Measurements from ENCODE around the gene ABCA9.

Gene ABCA9

GRCh38 chr17:69060822-69061221, at the start of gene ABCA9:
Gene ABCA9 (minus strand): TSS chr17:69060927. CDS start chr17:69051126, 9,801 bp downstream.
- no peaks in the 10 kb centered on the region for H3K36me3 ChIP-seq
- no peak for TF ChIP-seq CTCF (IDR thresholded peaks at IDR 0.05; ENCODE audit: low read depth, low read length)
- no peak within 1 kb of the TSS for H3K27ac ChIP-seq
- H3K4me3 ChIP-seq (ENCODE audit: low read depth, low read length) = no peak within 1 kb of the TSS
- H3K27me3 ChIP-seq (ENCODE audit: insufficient read depth, low read depth, severe bottlenecking) = no peaks in the 10 kb centered on the region
- no peak for DNase-seq
- peaks cover 4% of the 10 kb centered on the region for H3K9me3 ChIP-seq (ENCODE audit: severe bottlenecking)

- Histone ChIP-seq H3K9me3 (ENCODE audit: severe bottlenecking) (no peaks in the 10 kb centered on the region), H3K36me3 (no peaks in the 10 kb centered on the region), H3K27me3 (ENCODE audit: insufficient read depth, low read depth, severe bottlenecking) (no peaks in the 10 kb centered on the region), H3K27ac (no peak overlapping the region), H3K4me3 (ENCODE audit: low read depth, low read length) (no peak overlapping the region)
- no peak for TF ChIP-seq CTCF (IDR thresholded peaks at IDR 0.05; ENCODE audit: low read depth, low read length)
- DNase-seq = no peak
These were observed 45.4 kb upstream of the ABCA9 start for GRCh38 chr17:69105907-69106730.

- no peaks in the 10 kb centered on the region for H3K36me3 ChIP-seq
- no peak for DNase-seq
- no peak overlapping the region for H3K4me3 ChIP-seq (ENCODE audit: low read depth, low read length)
- no peak for TF ChIP-seq CTCF (IDR thresholded peaks at IDR 0.05; ENCODE audit: low read depth, low read length)
- no peak overlapping the region for H3K27ac ChIP-seq
- H3K9me3 ChIP-seq (ENCODE audit: severe bottlenecking) = no peaks in the 10 kb centered on the region
- H3K27me3 ChIP-seq (ENCODE audit: insufficient read depth, low read depth, severe bottlenecking) = no peaks in the 10 kb centered on the region
These were observed 43.0 kb upstream of the ABCA9 start for GRCh38 chr17:69103557-69104233.

- no peak for TF ChIP-seq CTCF (IDR thresholded peaks at IDR 0.05; ENCODE audit: low read depth, low read length)
- Histone ChIP-seq H3K9me3 (ENCODE audit: severe bottlenecking) (no peaks in the 10 kb centered on the region), H3K27me3 (ENCODE audit: insufficient read depth, low read depth, severe bottlenecking) (no peaks in the 10 kb centered on the region), H3K36me3 (no peaks in the 10 kb centered on the region), H3K27ac (no peak overlapping the region), H3K4me3 (ENCODE audit: low read depth, low read length) (no peak overlapping the region)
- no peak for DNase-seq
These were observed 37.9 kb upstream of the ABCA9 start for GRCh38 chr17:69098625-69099024.

- Histone ChIP-seq H3K27ac (no peak overlapping the region), H3K36me3 (no peaks in the 10 kb centered on the region), H3K27me3 (ENCODE audit: insufficient read depth, low read depth, severe bottlenecking) (no peaks in the 10 kb centered on the region), H3K4me3 (ENCODE audit: low read depth, low read length) (no peak overlapping the region), H3K9me3 (ENCODE audit: severe bottlenecking) (no peaks in the 10 kb centered on the region)
- no peak for TF ChIP-seq CTCF (IDR thresholded peaks at IDR 0.05; ENCODE audit: low read depth, low read length)
- no peak for DNase-seq
These were observed 35.8 kb upstream of the ABCA9 start for GRCh38 chr17:69096541-69096940.
